RWPE1 (cell line): ENCODE data around the gene TBC1D4.

ENCODE experiments used
- CTCF ChIA-PET: fragments of 350-600 bp; sonication (Branson Sonifier 250); formaldehyde crosslinking; extraction: SDS; loops from one replicate; lab custom pipeline; 2021; lab: Yijun Ruan, JAX
- POLR2A ChIA-PET: fragments of 400-600 bp; formaldehyde crosslinking; extraction: SDS; loops from one replicate; lab custom pipeline; 2020; ENCODE audit warnings: antibody characterized with exemption; ENCODE audit not compliant: low non-redundant PET; lab: Yijun Ruan, JAX
- DNase-seq: peaks from one replicate; pipeline ENCODE4 v3.0.0; 2012; ENCODE audit warnings: low spot score
- H3K27ac ChIP-seq: fragments of 450-650 bp; 2 replicates; pipeline ENCODE4 v1.5.1; 2017
- TF ChIP-seq, protein P1 (sequence below): fragments of 450-650 bp; conservative IDR thresholded peaks from 2 replicates; pipeline ENCODE4 v1.5.1; 2017; ENCODE audit warnings: low read depth, mild to moderate bottlenecking

The TBC1D4 gene

DNA sequence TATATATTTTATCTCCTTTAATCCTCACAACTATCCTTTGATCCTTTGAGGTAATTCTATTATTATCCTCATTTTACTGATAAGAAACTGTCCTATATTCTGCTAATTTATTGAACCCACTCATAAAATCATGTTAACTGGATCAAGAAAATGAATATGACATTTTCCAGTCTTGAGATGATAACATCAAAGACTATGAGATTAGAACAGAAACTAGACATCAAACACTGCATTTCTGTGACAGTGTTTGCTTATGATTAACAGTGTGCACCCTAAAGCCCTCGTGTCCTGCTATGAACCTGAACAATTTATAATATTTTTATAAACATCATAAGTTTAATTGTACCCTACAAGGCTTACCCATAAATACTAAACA is 96.3 kb downstream of the TBC1D4 start:
- no peak overlapping the region for H3K27ac ChIP-seq
- POLR2A ChIA-PET: interaction anchor here (0.7 kb wide), 1 partner anchor 21 kb away, joined by 3 read pairs; no protein-coding TSS in a partner anchor
- CTCF ChIA-PET: interaction anchor here (0.6 kb wide), 1 partner anchor 97 kb away, joined by 3 read pairs; no protein-coding TSS in a partner anchor
- no peak for DNase-seq
- TF ChIP-seq, protein P1, sequence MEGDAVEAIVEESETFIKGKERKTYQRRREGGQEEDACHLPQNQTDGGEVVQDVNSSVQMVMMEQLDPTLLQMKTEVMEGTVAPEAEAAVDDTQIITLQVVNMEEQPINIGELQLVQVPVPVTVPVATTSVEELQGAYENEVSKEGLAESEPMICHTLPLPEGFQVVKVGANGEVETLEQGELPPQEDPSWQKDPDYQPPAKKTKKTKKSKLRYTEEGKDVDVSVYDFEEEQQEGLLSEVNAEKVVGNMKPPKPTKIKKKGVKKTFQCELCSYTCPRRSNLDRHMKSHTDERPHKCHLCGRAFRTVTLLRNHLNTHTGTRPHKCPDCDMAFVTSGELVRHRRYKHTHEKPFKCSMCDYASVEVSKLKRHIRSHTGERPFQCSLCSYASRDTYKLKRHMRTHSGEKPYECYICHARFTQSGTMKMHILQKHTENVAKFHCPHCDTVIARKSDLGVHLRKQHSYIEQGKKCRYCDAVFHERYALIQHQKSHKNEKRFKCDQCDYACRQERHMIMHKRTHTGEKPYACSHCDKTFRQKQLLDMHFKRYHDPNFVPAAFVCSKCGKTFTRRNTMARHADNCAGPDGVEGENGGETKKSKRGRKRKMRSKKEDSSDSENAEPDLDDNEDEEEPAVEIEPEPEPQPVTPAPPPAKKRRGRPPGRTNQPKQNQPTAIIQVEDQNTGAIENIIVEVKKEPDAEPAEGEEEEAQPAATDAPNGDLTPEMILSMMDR: no peak

DNA sequence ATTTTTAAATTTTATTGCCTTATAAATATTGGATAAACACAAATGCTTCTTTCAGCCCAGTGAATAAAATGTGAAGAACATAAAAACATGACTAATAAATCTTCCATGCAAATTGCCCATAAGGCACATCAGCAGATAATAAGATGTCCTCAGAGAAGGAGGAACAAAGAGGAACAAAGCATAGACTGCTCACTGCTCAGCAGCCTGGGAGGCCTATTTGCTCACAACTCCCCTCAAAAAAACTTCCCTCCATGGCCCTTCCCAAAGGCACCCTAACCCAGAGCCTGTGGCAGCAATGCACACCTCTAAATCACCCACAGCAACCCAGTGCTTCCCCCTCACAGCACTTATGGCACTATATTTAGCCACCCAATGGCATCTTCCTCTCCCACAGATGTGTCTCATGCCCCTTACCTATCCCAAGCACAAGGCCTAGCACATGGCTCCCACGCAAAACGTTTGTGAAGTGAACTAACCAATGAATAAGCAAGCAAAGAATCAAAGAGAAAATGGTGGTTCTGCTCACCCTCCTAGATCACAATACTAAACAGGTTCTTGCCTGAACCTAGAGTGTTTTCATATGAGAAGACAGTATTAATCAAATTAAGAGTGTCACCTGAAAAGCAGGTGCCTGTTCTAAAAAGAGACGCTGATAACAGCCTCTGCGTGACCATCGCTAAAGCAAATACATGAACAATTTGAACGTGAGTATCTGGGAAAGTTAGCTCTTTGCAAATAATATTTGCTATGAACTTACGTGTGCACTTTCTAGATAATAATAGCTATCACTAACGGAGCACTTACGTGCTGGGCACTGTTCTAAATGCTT is 96.9 kb downstream of the TBC1D4 start:
- TF ChIP-seq, protein P1: no peak
- CTCF ChIA-PET: interaction anchor here (0.6 kb wide), 1 partner anchor 97 kb away, joined by 3 read pairs; the partner anchor contains the start of gene TBC1D4
- POLR2A ChIA-PET: no interaction called here
- no peak for DNase-seq
- no peak overlapping the region for H3K27ac ChIP-seq

DNA sequence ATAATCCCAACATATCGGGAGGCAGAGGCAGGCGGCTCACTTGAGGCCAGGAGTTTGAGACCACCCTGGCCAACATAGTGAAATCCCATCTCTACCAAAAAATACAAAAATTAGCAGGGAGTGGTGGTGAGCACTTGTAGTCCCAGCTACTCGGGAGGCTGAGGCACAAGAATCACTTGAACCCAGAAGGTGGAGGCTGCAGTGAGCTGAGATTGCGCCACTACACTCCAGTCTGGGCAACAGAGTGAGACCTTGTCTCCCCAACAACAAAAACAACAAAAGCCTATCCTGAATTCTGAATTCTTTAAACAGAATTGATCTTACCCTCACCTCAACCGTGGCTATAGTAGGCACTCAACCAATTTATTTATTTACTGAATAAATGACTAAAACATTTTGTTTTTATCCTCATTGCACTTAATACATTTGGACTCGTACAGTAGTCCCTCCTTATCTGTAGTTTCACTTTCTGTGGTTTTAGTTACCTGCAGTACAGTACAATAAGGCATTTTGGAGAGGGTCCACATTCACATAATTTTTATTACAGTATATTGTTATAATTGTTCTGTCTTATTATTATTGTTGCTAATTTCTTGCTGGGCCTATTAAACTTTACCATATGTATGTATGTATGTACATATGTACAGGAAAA is 98.8 kb downstream of the TBC1D4 start:
- ChIA-PET POLR2A (no interaction called here), CTCF (no interaction called here)
- TF ChIP-seq, protein P1: no peak
- DNase-seq: no peak
- H3K27ac ChIP-seq: no peak overlapping the region

DNA sequence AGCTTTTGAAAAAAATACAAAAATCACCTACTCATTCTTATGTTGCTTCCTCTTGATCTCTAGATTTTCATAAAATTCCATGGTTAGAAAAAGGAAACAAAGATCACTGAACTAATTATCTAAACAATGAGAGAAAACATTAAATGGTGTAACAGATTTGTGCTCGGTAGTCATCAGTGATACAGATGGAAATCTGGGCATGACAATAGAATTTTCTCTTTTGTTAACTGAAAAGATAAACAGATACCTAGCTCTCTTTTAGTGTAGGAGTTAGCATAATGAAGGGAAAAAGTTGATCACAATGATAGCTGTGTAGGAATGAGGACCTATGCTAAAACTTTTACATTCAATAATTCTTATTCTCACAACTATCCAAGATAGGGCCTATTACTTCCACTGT is 103.7 kb downstream of the TBC1D4 start:
- H3K27ac ChIP-seq: no peak overlapping the region
- no peak for DNase-seq
- POLR2A ChIA-PET: no interaction called here
- CTCF ChIA-PET: interaction anchor here (0.7 kb wide), 1 partner anchor 1543 kb away, joined by 3 read pairs; no protein-coding TSS in a partner anchor
- TF ChIP-seq, protein P1: no peak

DNA sequence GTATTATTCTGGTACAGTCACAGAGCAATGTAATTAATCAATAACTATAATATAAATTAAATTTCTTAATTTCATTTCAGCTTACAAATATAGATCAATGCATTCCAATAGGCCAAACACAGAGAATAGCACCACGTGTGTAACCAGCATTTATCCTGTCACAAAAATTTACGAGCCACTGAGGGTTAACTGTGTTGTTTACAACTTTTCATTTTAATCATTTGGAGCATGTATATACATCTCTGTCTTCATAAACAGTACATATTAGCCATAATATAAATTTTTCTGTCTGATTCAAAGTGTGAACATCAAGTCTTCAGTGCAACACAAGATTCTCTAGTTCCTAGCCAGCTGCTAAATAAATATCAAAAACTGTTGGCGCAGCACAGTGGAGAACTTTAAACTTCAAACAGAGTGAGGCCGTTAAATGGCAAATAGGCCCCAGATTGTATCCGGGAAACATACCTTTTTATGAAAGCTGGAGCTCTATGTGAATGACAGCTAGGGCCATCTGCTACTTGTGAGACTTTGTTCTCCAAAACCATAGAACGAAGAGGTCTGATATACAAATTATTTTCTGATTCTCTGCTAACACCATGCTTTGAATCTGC is 105.1 kb downstream of the TBC1D4 start:
- DNase-seq: no peak
- TF ChIP-seq, protein P1: no peak
- H3K27ac ChIP-seq: no peak overlapping the region
- ChIA-PET CTCF (no interaction called here), POLR2A (no interaction called here)

DNA sequence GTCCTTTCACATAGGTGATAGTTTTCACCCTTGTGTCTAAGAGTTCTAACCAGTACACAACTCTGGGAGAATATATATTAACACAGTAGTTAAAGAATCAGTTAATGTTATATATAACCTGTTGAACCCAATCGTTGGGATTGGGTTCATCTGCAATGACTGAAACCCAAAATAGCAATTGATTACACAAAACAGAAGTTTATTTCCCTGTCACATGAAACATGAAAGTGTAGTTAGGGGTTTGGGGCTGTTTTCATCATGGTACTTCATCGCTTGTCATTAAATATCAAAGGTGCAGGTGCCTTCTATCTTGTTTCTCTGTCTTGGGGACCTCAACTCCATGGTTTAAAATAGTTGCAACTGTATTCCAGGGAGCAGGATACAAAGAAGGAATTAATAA is 106.6 kb downstream of the TBC1D4 start:
- TF ChIP-seq, protein P1: no peak
- ChIA-PET CTCF (interaction anchor here (0.6 kb wide), 1 partner anchor 107 kb away, joined by 4 read pairs; no protein-coding TSS in a partner anchor), POLR2A (no interaction called here)
- H3K27ac ChIP-seq: no peak overlapping the region
- no peak for DNase-seq
